ENCODE results near the gene FRMD4A. TPM values are rescaled to one million over a fixed set of nuclear protein-coding genes. Genes with fewer than 3 reads are reported as not detected.

The FRMD4A gene
- total and polyA plus RNA-seq, 12 donors: 17.4 to 43.4 (median 30.3) TPM

- H3K4me1 ChIP-seq: peaks cover 0 to 15% (median 0%) of the 10 kb centered on the region in 9 donors
- intact Hi-C loops (cut with DNase I): no loop called here
- H3K4me3 ChIP-seq: no peak overlapping the region
- ATAC-seq (peak in 4 of 8 donors; percentile 49 to 71 (median 53)), DNase-seq (no peak)
- H3K27me3 ChIP-seq: no peaks in the 10 kb centered on the region
- H3K36me3 ChIP-seq: no peaks in the 10 kb centered on the region
- H3K9me3 ChIP-seq: peaks cover 0 to 11% (median 0%) of the 10 kb centered on the region in 11 donors
- H3K27ac ChIP-seq: no peak overlapping the region
- whole genome bisulfite sequencing, 2 donors: 68 to 70% methylated on average over 5 of the region's 5 CpGs
- TF ChIP-seq CTCF (IDR thresholded peaks at IDR 0.05): no peak
Observed at GRCh38 chr10:13913897-13914296, 416.8 kb downstream of the FRMD4A start.

- 89 to 97% methylated on average over 2 of the region's 2 CpGs for WGBS, 2 donors
- DNase-seq (no peak), ATAC-seq (no peak)
- Histone ChIP-seq H3K27ac (peak overlapping the region in 1 of 10 donors; percentile 65), H3K36me3 (no peaks in the 10 kb centered on the region), H3K4me1 (peaks cover 0 to 15% (median 0%) of the 10 kb centered on the region in 9 donors), H3K9me3 (peaks cover 0 to 16% (median 0%) of the 10 kb centered on the region in 11 donors), H3K4me3 (no peak overlapping the region), H3K27me3 (no peaks in the 10 kb centered on the region)
- intact Hi-C loops (cut with DNase I): no loop called here
- TF ChIP-seq CTCF (IDR thresholded peaks at IDR 0.05): no peak
Observed at GRCh38 chr10:13911821-13912520, 418.8 kb downstream of the FRMD4A start.

GRCh38 chr10:13909516-13910258, 421.0 kb downstream of the FRMD4A start:
- no peak for TF ChIP-seq CTCF (IDR thresholded peaks at IDR 0.05)
- ATAC-seq (peak in 1 of 8 donors; percentile 42), DNase-seq (no peak)
- intact Hi-C loops (cut with DNase I): no loop called here
- Histone ChIP-seq H3K9me3 (peaks cover 0 to 16% (median 0%) of the 10 kb centered on the region in 11 donors), H3K27ac (peak overlapping the region in 1 of 10 donors; percentile 13), H3K36me3 (no peaks in the 10 kb centered on the region), H3K4me3 (no peak overlapping the region), H3K27me3 (no peaks in the 10 kb centered on the region), H3K4me1 (peaks cover 0 to 15% (median 0%) of the 10 kb centered on the region in 9 donors)
- WGBS, 2 donors: 83 to 90% methylated on average over 5 of the region's 5 CpGs

GRCh38 chr10:13908475-13908874, 422.2 kb downstream of the FRMD4A start:
- no peak overlapping the region for H3K4me3 ChIP-seq
- ATAC-seq: peak in 3 of 8 donors; percentile 20 to 64 (median 62)
- 56 to 74% methylated on average over 4 of the region's 4 CpGs for WGBS, 2 donors
- peaks cover 0 to 16% (median 0%) of the 10 kb centered on the region in 11 donors for H3K9me3 ChIP-seq
- H3K27me3 ChIP-seq: no peaks in the 10 kb centered on the region
- peak overlapping the region in 1 of 10 donors; percentile 16 for H3K27ac ChIP-seq
- no peak for TF ChIP-seq CTCF (IDR thresholded peaks at IDR 0.05)
- intact Hi-C loops (cut with DNase I): no loop called here
- DNase-seq: no peak
- peaks cover 0 to 17% (median 4%) of the 10 kb centered on the region in 9 donors for H3K4me1 ChIP-seq
- no peaks in the 10 kb centered on the region for H3K36me3 ChIP-seq

Measured in heart right ventricle (tissue), 16 donors.